G401 (cell line): ENCODE results near the gene MS4A6A. TPM values are rescaled to one million over a fixed set of nuclear protein-coding genes. Genes with fewer than 3 reads are reported as not detected.
A peak's percentile ranks its signal among the peaks of the same experiment; 100 is the strongest.
"Not testable (repeated sequence)": the region's sequence is repeated elsewhere in the genome, so short reads cannot be mapped to it uniquely, and the experiment has no call there.

ENCODE experiments used
- DNase-seq: peaks from one replicate; pipeline ENCODE4 v3.0.0-alpha.2; 2015; ENCODE audit warnings: low spot score
- in situ Hi-C: cut with HindIII; loops from 2 replicates; pipeline ENCODE4 v1.10.0; 2016; ENCODE audit warnings: low sequenced_read_pairs, mixed read lengths
- total RNA-seq: library from RNA; depleted of rRNA; stranded (reverse); fragments of >200 nt; shearing (Covaris generic); gene quantifications from 2 replicates; pipeline ENCODE4 v1.2.3, GENCODE V29; 2014; rRNA removed

Gene MS4A6A
- total RNA-seq, 1 experiment from 2014 or later = not detected

DNA sequence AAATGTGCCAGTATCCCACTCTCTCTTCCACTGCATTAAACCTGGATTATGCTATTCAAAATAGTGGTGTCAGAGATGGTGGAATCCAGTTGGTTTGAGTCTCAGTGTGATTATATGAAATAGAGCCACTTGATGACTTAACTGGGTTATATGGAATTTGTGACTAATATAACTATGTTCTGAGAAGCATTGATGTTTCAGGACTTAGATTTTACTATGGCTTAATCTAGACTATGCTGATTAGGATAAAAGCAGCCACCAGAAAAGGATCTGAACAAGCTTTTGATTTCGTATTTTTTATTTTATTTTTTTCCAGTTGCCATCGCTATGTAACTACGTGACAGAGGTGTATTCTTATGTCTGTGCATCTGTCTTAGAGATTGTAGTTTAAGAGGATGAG, 39.1 kb downstream of the MS4A6A start:
- no peak for DNase-seq
- in situ Hi-C loops = no loop called here

DNA sequence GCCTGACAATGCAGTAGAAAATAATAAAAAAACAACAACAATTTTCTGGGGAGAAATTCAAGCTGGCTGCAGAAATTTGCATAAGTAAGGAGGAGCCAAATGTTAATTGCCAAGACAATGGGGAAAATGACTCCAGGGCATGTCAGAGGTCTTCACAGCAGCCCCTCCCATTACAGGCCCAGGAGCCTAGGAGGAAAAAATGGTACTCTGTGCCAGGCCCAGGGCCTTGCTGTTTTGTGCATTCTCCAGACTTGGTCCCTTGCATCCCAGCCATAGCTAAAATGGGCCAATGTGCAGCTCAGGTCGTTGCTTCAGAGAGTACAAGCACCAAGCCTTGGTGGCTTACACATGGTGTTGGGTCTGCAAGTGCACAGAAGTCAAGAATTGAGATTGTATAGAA, 49.0 kb downstream of the MS4A6A start:
- no peak for DNase-seq
- in situ Hi-C loops = no loop called here

DNA sequence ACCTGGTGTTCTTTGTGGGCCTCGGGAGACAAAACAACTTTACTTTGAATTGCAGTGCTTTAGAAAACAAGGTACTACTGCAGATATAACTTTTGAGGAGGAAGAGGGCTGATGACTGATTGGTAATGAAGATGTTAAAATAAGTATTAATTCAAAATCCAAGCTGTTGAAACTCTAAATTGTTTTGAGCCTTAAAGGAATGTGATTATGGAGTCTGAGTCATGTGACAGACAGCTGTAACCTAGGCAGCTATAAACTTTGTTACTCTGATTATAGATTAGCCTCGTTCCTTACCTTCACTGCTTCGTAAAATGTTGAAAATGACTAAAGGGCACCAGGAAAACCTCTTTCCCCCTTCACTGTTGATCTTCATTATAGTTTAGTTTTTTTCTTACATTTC, 51.0 kb downstream of the MS4A6A start:
- no peak for DNase-seq
- in situ Hi-C loops = no loop called here

DNA sequence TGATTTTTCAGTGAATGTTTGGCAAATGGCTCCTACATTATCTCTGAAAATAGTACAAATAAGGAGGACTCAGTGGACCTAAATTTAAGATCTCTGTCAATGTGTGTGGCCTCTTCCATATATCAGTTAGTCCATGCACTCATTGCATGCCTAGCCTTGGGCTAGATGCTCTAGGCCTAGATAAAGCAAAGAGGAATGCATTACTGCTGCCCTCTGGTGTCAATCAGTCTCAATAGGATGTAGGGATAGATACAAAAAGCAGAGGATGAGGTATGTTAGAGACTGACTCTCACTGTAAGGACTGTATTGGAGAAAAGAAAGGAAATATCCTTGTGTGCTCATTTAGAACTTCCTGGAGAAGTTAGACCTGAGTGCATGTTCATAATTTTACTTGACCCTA, 52.4 kb downstream of the MS4A6A start:
- in situ Hi-C loops = no loop called here
- DNase-seq = peak; percentile 48

DNA sequence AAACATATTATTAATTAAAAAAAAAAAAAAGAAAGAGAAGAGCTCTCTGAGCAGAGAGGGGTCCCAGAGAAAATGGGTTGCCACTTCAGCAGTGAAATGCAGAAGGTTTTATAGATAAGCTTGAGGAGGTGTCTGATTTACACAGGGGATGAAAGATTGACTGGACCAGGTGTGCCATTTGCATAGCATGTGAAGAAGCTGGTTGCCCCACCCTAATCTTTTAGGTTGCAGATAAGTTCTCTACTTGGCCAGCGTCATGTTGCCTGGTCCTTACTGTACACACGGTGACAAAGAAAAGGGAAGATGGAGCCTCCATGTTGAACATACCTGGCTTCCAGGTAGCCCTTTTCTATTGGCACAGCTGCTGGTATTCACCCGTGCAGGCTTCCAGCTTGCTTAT, 53.0 kb downstream of the MS4A6A start:
- in situ Hi-C loops = no loop called here
- DNase-seq = no peak

DNA sequence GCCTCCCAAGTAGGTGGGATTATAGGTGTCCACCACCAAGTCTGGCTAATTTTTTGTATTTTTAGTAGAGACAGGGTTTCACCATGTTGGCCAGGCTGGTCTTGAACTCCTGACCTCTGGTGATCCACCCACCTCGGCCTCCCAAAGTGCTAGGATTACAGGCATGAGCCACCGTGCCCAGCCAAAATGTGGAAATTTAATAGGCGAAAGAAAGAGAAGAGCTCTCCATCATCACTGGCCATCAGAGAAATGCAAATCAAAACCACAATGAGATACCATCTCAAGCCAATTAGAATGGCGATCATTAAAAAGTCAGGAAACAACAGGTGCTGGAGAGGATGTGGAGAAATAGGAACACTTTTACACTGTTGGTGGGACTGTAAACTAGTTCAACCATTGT, 54.0 kb downstream of the MS4A6A start:
- DNase-seq, in situ Hi-C loops: not testable (repeated sequence)

DNA sequence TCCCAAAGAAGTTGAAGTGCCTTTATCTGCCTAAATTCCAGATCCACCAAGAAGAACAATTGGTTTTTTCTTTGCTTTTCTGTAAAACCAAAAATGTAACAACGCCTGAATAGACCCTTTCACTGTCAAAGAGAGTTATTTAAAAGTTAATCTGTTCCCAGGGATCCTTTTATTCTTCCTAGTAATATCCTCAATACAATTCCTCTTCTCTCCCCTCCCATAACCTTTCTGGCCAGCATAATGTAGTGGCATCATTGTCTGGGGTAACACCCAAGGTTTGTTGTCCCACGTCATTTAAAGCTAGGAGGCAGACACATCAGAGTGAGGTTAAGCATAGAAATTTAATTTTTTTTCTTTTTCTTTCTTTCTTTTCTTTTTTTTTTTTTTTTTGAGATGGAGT, 54.5 kb downstream of the MS4A6A start:
- DNase-seq = no peak
- in situ Hi-C loops = no loop called here

DNA sequence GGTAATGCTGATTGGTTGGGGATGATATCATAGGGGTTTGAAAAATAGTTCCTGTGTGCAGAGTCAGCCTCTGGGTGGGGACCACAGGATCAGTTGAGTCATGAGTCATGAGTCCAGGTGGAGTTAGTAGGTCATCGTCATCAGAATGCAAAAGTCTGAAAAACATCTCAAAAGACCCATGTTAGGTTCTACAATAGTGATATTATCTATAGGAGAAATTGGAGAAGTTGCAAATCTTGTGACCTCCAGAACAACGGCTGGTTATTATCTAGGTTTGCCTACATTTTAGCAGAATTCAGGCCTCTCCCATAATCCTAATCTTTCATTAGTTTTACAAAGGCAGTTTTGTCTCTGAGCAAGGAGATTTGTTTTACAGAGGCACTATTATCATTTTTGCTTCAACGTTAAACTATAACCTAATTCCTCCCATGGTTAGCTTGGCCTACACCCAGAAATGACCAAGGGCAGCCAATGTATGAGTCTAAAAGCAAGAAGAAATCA, 55.5 kb downstream of the MS4A6A start:
- no peak for DNase-seq
- in situ Hi-C loops = no loop called here

DNA sequence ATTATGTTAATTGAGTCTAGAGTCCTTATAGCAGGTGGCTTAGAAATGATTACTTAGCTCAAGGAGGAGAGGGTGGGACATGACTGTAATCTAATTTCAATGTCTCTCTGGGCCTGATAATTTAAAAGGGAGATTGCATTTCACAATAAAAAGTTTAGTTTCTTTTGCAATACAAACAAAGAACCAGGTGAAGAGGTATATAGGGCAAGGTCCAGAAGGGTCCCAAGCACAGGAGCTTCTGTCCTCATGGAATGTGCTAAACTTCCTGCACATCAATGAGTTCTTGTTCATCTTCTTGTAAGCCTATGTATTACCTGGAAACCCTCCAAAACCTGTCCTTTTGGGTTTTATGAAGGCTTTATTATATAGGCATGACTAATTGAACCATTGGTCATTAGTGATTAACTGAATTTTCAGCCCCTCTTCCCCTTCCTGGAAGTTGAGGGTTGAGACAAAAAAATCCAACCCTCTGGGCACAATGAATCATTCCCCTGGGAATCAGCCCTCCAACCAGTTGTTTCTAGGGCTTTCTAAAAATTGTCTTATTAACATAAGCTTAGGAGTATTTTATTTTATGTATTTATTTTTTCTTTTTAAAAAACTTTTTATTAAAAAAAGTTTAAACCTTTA, 56.8 kb downstream of the MS4A6A start:
- DNase-seq = no peak
- in situ Hi-C loops = no loop called here

DNA sequence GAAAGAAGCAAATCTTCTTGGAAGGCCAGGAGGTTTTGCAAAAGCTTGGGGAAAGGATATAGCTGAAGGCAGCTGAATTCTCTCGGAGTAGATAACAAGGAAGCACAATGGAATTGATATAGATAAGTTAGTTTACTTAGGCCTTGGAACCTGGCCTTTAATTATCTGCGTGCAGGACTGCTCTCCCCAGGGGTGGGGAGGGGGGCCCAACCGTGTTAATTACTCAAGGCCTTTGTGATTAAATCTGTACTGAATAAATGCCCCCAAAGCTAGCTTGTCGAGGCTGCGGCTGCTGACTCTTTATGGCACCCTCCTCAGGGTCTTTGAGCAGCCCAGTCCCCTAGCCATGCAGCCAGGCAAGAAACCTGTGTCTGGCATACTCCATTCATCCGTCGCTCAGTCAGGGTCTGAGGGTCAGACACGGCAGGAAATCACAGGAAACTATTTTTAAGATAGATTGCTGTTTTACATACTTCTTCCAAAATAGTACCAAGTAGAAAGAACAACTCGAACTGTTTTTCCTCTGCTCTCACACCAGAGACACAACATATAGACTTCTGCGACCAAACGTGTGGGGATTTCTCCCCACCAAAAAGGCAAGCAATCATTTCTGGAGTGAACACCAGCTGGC, 58.0 kb downstream of the MS4A6A start:
- DNase-seq = no peak
- in situ Hi-C loops = no loop called here

Other genes with a start within 250 kb of the MS4A6A start
- not detected in 2 replicates for gene OOSP1, start 244.7 kb downstream of the MS4A6A start, total RNA-seq
- gene OOSP4A, start 219.1 kb downstream of the MS4A6A start, total RNA-seq = not detected in 2 replicates
- gene OOSP4B, start 165.9 kb downstream of the MS4A6A start, total RNA-seq = not detected in 2 replicates
- gene OOSP2, start 142.7 kb downstream of the MS4A6A start, total RNA-seq = not detected in 2 replicates
- not detected in 2 replicates for gene MS4A3, start 126.4 kb downstream of the MS4A6A start, total RNA-seq
- gene MS4A2, start 94.4 kb downstream of the MS4A6A start, total RNA-seq = not detected in 2 replicates
- not detected in 2 replicates for gene MS4A4E, start 60.1 kb upstream of the MS4A6A start, total RNA-seq
- gene MS4A4A, start 97.6 kb upstream of the MS4A6A start, total RNA-seq = not detected in 2 replicates
- gene MS4A6E, start 144.2 kb upstream of the MS4A6A start, total RNA-seq = not detected in 2 replicates
- not detected in 2 replicates for gene MS4A7, start 195.4 kb upstream of the MS4A6A start, total RNA-seq
- gene MS4A14, start 213.4 kb upstream of the MS4A6A start, total RNA-seq = not detected in 2 replicates
- gene MS4A5, start 246.5 kb upstream of the MS4A6A start, total RNA-seq = not detected in 2 replicates